Liver (tissue), 9 donors: ENCODE results near the gene LPP. TPM values are rescaled to one million over a fixed set of nuclear protein-coding genes. Genes with fewer than 3 reads are reported as not detected.
A peak's percentile ranks its signal among the peaks of the same experiment; 100 is the strongest.

Source experiments
- DNase-seq: peaks from one replicate; pipeline ENCODE4 v3.0.0-alpha.2; 2017; ENCODE audit warnings: low spot score
- H3K27ac ChIP-seq, 2 donors: one replicate each; pipeline ENCODE4 v1.7.0; 2013; ENCODE audit warnings: inconsistent platforms in 2 of 2, low read length in 2 of 2, control low read depth in 1 of 2, low read depth in 1 of 2, mild to moderate bottlenecking in 1 of 2
- H3K27me3 ChIP-seq, 4 donors: one replicate each; pipeline versions ENCODE4 v1.6.1 to v1.7.0; 2013; ENCODE audit warnings: low read length in 3 of 4, inconsistent platforms in 1 of 4, mild to moderate bottlenecking in 1 of 4, moderate library complexity in 1 of 4; ENCODE audit not compliant: control insufficient read depth in 4 of 4, insufficient read depth in 4 of 4
- H3K36me3 ChIP-seq, 4 donors: one replicate each; pipeline versions ENCODE4 v1.6.1 to v1.7.0; 2013; ENCODE audit warnings: low read length in 3 of 4, mild to moderate bottlenecking in 3 of 4, low read depth in 1 of 4, moderate library complexity in 1 of 4; ENCODE audit not compliant: control insufficient read depth in 4 of 4, insufficient read depth in 3 of 4
- H3K4me1 ChIP-seq, 4 donors: one replicate each; pipeline versions ENCODE4 v1.6.1 to v1.7.0; 2013; ENCODE audit warnings: low read length in 3 of 4, mild to moderate bottlenecking in 3 of 4, moderate library complexity in 1 of 4; ENCODE audit not compliant: control insufficient read depth in 4 of 4, insufficient read depth in 4 of 4
- H3K4me3 ChIP-seq, 3 donors: one replicate each; pipeline versions ENCODE4 v1.6.1 to v1.7.0; 2013; ENCODE audit warnings: low read length in 3 of 3, control low read depth in 1 of 3, low read depth in 1 of 3, mild to moderate bottlenecking in 1 of 3
- H3K9ac ChIP-seq, 2 donors: one replicate each; pipeline ENCODE4 v1.7.0; 2013; ENCODE audit warnings: low read length in 2 of 2, mild to moderate bottlenecking in 2 of 2, moderate library complexity in 2 of 2, control low read depth in 1 of 2, low read depth in 1 of 2
- H3K9me3 ChIP-seq, 4 donors: one replicate each; pipeline versions ENCODE4 v1.6.1 to v1.7.0; 2013; ENCODE audit warnings: low read length in 3 of 4; ENCODE audit not compliant: control insufficient read depth in 4 of 4
- EGR1 ChIP-seq, 2 donors: IDR thresholded peaks; 2 replicates each; pipeline ENCODE4 v1.6.1; 2016 to 2018; ENCODE audit warnings: antibody characterized with exemption in 2 of 2, low read depth in 2 of 2
- FOXA1 ChIP-seq: IDR thresholded peaks from 2 replicates; pipeline ENCODE4 v1.6.1; 2016; ENCODE audit warnings: antibody characterized with exemption
- FOXA2 ChIP-seq: IDR thresholded peaks from 2 replicates; pipeline ENCODE4 v1.6.1; 2016; ENCODE audit warnings: antibody characterized with exemption
- GABPA ChIP-seq, 2 donors: IDR thresholded peaks in 1 of 2; conservative IDR thresholded peaks in 1 of 2; 2 replicates each; pipeline ENCODE4 v1.6.1; 2016; ENCODE audit warnings: antibody characterized with exemption in 2 of 2, mild to moderate bottlenecking in 1 of 2, moderate library complexity in 1 of 2
- HNF4A ChIP-seq, 2 donors: conservative IDR thresholded peaks; 2 replicates each; pipeline ENCODE4 v1.6.1; 2016; ENCODE audit warnings: antibody characterized with exemption in 2 of 2, mild to moderate bottlenecking in 2 of 2
- HNF4G ChIP-seq: IDR thresholded peaks from 2 replicates; pipeline ENCODE4 v1.6.1; 2016; ENCODE audit warnings: antibody characterized with exemption
- JUND ChIP-seq, 2 donors: IDR thresholded peaks; 2 replicates each; pipeline ENCODE4 v1.6.1; 2016; ENCODE audit warnings: antibody characterized with exemption in 2 of 2
- NR2F2 ChIP-seq: IDR thresholded peaks from 2 replicates; pipeline ENCODE4 v1.6.1; 2016; ENCODE audit warnings: antibody characterized with exemption
- RAD21 ChIP-seq, 2 donors: IDR thresholded peaks; 2 replicates each; pipeline ENCODE4 v1.6.1; 2016; ENCODE audit warnings: antibody characterized with exemption in 2 of 2, mild to moderate bottlenecking in 2 of 2
- RXRA ChIP-seq, 2 donors: IDR thresholded peaks; 2 replicates each; pipeline ENCODE4 v1.6.1; 2017 to 2018; ENCODE audit warnings: antibody characterized with exemption in 2 of 2, mild to moderate bottlenecking in 1 of 2
- SP1 ChIP-seq: IDR thresholded peaks from 2 replicates; pipeline ENCODE4 v1.6.1; 2018; ENCODE audit warnings: antibody characterized with exemption, mild to moderate bottlenecking
- TAF1 ChIP-seq: conservative IDR thresholded peaks from 2 replicates; pipeline ENCODE4 v1.6.1; 2016; ENCODE audit warnings: antibody characterized with exemption, mild to moderate bottlenecking
- YY1 ChIP-seq: IDR thresholded peaks from 2 replicates; pipeline ENCODE4 v1.6.1; 2016; ENCODE audit warnings: antibody characterized with exemption, mild to moderate bottlenecking
- WGBS: extraction: QIAGEN DNeasy Blood & Tissue Kit; methylation state at CpG from one replicate; pipeline ENCODE4 v1.1.7; 2013; 5-methylcytosine and 5-hydroxymethylcytosine counted together
- polyA plus RNA-seq, 2 donors: library from polyadenylated mRNA; stranded (reverse) in 1 of 2; unstranded in 1 of 2; fragments of 200-250 nt in 1 of 2; fragments of >200 nt in 1 of 2; fragmentation: Nextera tagmentation in 1 of 2; extraction: Ambion mirVana in 1 of 2; gene quantifications; one replicate each; pipeline versions ENCODE4 v1.2.1 to v1.2.3, GENCODE V29; 2013 to 2015
- total RNA-seq, 2 donors: library from RNA; depleted of rRNA; stranded (reverse); fragments of >200 nt; gene quantifications; one replicate each; pipeline ENCODE4 v1.2.3, GENCODE V29; 2014
- TF ChIP-seq, protein P1 (sequence below): IDR thresholded peaks from 2 replicates; pipeline ENCODE4 v1.6.1; 2016; ENCODE audit warnings: antibody characterized with exemption
- TF ChIP-seq, protein P2 (sequence below): IDR thresholded peaks from 2 replicates; pipeline ENCODE4 v1.6.1; 2016; ENCODE audit warnings: antibody characterized with exemption
- TF ChIP-seq, protein P3 (sequence below): IDR thresholded peaks from 2 replicates; pipeline ENCODE4 v1.6.1; 2016; ENCODE audit warnings: antibody characterized with exemption
- TF ChIP-seq, protein P4 (sequence below): IDR thresholded peaks from 2 replicates; pipeline ENCODE4 v1.6.1; 2016; ENCODE audit warnings: antibody characterized with exemption, mild to moderate bottlenecking
- donor health status: healthy.
- donor health status: healthy.
- donor health status: healthy.
- donor health status: healthy.
- donor health status: healthy.

The LPP gene
- total and polyA plus RNA-seq, 4 donors: 3.3 to 53.7 (median 28.2) TPM

DNA sequence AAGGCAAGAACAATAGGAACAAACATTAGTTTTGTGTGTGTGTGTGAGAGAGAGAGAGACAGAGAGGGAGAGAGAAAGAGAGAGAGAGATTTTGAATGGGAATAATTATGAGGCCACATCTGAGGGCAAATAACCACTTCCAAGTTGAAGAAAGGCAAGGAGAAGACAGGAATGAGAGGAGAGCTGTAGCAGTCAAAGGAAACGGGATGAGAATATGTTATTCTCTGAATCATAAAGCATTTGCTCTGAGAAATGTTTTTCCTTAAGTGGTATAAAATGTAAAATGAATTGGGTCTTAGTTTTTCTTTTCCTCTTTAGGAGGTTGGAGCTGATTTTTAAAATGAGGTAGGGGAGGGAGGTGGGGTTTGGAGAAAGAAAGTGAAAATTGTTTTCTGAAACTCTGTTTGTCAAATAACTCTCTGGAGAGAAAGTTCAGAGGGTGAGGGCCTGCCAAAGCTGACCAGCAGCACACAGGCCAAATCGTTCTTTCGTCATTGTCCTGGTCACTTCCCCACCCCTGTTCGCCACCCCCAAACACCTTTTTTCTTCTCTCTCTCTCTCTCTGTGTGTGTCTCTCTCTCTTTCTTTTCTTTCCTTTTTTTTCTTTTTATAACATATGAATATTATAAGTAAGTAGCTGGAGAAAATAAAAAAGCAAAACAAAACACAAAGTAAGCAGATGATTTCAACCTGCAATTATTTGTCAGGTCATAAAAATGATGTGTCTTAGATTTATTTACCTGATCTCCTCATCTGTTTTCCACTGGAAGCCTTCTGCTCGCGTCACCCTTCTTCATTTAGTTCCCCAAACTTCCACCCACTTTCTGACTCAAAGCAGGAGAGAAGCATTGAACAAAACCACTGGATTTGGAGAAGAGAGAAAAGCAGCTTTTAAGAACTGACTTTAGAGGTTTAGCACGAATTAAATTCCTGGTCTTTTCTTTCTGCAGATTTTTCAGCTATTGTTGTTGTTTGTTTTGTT lies 110.6 kb downstream of the LPP start:
- no peak for DNase-seq
- Histone ChIP-seq H3K27me3 (no peaks in the 10 kb centered on the region), H3K4me1 (peaks cover 8 to 56% (median 35%) of the 10 kb centered on the region in 4 donors), H3K36me3 (no peaks in the 10 kb centered on the region), H3K27ac (peak overlapping the region; percentile 87 to 88), H3K9me3 (no peaks in the 10 kb centered on the region), H3K9ac (peak overlapping the region; percentile 47 to 70), H3K4me3 (no peak overlapping the region)
- WGBS: 32% methylated on average over 7 of the region's 7 CpGs
- TF ChIP-seq NR2F2 (peak; percentile 44), FOXA1 (no peak), RXRA (IDR thresholded peaks at IDR 0.05) (peak; percentile 69 to 80), SP1 (peak; percentile 64), JUND (IDR thresholded peaks at IDR 0.05) (peak; percentile 35 to 56), RAD21 (IDR thresholded peaks at IDR 0.05) (peak; percentile 43 to 54), HNF4G (no peak), HNF4A (conservative IDR thresholded peaks at IDR 0.05) (peak; percentile 61 to 65), YY1 (no peak)
- TF ChIP-seq, protein P1, sequence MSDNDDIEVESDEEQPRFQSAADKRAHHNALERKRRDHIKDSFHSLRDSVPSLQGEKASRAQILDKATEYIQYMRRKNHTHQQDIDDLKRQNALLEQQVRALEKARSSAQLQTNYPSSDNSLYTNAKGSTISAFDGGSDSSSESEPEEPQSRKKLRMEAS: peak; percentile 12
- TF ChIP-seq, protein P2, sequence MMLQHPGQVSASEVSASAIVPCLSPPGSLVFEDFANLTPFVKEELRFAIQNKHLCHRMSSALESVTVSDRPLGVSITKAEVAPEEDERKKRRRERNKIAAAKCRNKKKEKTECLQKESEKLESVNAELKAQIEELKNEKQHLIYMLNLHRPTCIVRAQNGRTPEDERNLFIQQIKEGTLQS: peak; percentile 79

DNA sequence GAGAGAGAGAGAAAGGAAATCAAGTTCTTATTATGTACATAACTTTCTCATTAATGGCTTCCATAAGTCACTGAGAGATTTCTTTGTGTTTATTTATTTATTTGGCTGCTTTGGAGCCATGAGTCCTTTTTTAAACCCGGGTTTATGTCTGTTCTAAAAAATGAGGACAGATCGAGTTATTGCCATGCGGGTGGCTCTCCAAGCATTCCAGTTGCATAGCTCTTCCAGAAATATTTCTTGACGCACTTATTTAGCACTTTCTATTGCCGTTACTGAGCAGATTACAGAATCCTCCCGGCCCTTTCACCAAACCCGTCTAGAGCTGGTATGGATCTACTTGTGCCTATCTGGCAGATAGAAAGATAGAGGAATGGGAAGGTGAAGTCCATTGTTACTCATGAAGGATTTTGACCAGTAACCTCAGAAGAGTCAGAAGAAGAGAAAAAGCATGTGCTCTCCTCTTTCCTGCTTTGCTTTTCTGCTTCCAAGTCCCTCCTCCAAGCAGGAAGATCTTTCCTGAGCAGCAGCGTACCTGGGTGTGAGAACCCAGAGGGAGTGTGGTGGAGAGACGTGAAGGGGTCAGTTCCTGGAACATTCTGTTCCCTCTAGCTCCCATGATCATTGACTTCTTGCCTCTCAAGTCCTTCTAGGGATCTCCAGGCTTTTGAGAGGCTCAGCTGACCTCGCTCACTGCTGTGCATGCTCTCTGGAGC lies 112.8 kb downstream of the LPP start:
- Histone ChIP-seq H3K27me3 (no peaks in the 10 kb centered on the region), H3K9ac (no peak overlapping the region), H3K4me1 (peaks cover 8 to 64% (median 45%) of the 10 kb centered on the region in 4 donors), H3K9me3 (no peaks in the 10 kb centered on the region), H3K4me3 (no peak overlapping the region), H3K27ac (peak overlapping the region; percentile 87 to 88), H3K36me3 (peaks cover 0 to 2% (median 0%) of the 10 kb centered on the region in 4 donors)
- TF ChIP-seq SP1: peak; percentile 41
- TF ChIP-seq NR2F2: peak; percentile 85
- TF ChIP-seq TAF1: no peak
- peak; percentile 48 to 63 for TF ChIP-seq RXRA (IDR thresholded peaks at IDR 0.05)
- WGBS: 83% methylated on average over 10 of the region's 10 CpGs
- no peak for DNase-seq

DNA sequence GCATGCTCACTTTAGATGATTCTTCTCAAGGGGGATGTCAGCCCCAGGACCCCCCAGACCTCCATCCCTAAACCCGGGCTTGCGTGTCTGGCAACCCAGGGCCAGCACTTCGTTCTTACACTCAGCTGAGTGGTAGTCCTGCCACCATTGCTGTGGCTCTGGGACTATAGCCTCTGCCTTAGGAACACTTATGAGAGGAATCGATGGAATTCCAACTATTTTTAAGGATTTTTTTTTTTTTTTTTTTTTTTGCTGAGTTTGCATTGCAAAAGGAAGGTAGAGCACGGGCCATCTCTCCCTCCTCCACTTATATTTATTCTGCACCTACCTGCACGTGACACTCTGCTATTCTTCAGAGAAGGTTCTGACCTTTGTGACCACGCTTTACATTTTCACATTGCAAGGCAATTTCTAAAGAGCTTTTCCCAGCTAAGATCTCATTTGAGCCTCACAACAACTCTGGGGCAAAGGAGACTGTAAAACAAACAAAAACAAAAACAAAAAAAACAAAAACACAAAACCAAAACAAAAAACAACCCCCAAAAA lies 113.9 kb downstream of the LPP start:
- 84% methylated on average over 7 of the region's 7 CpGs for WGBS
- H3K27ac ChIP-seq: peak overlapping the region in 1 of 2 donors; percentile 0
- TF ChIP-seq EGR1 (IDR thresholded peaks at IDR 0.05; ENCODE audit: low read depth in 2 of 2): no peak
- TF ChIP-seq RAD21 (IDR thresholded peaks at IDR 0.05): no peak
- no peak for TF ChIP-seq FOXA2
- no peak for TF ChIP-seq NR2F2
- TF ChIP-seq SP1: no peak
- TF ChIP-seq, protein P3, sequence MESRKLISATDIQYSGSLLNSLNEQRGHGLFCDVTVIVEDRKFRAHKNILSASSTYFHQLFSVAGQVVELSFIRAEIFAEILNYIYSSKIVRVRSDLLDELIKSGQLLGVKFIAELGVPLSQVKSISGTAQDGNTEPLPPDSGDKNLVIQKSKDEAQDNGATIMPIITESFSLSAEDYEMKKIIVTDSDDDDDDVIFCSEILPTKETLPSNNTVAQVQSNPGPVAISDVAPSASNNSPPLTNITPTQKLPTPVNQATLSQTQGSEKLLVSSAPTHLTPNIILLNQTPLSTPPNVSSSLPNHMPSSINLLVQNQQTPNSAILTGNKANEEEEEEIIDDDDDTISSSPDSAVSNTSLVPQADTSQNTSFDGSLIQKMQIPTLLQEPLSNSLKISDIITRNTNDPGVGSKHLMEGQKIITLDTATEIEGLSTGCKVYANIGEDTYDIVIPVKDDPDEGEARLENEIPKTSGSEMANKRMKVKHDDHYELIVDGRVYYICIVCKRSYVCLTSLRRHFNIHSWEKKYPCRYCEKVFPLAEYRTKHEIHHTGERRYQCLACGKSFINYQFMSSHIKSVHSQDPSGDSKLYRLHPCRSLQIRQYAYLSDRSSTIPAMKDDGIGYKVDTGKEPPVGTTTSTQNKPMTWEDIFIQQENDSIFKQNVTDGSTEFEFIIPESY: no peak
- TF ChIP-seq TAF1: no peak
- TF ChIP-seq, protein P4, sequence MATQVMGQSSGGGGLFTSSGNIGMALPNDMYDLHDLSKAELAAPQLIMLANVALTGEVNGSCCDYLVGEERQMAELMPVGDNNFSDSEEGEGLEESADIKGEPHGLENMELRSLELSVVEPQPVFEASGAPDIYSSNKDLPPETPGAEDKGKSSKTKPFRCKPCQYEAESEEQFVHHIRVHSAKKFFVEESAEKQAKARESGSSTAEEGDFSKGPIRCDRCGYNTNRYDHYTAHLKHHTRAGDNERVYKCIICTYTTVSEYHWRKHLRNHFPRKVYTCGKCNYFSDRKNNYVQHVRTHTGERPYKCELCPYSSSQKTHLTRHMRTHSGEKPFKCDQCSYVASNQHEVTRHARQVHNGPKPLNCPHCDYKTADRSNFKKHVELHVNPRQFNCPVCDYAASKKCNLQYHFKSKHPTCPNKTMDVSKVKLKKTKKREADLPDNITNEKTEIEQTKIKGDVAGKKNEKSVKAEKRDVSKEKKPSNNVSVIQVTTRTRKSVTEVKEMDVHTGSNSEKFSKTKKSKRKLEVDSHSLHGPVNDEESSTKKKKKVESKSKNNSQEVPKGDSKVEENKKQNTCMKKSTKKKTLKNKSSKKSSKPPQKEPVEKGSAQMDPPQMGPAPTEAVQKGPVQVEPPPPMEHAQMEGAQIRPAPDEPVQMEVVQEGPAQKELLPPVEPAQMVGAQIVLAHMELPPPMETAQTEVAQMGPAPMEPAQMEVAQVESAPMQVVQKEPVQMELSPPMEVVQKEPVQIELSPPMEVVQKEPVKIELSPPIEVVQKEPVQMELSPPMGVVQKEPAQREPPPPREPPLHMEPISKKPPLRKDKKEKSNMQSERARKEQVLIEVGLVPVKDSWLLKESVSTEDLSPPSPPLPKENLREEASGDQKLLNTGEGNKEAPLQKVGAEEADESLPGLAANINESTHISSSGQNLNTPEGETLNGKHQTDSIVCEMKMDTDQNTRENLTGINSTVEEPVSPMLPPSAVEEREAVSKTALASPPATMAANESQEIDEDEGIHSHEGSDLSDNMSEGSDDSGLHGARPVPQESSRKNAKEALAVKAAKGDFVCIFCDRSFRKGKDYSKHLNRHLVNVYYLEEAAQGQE: no peak
- TF ChIP-seq, protein P1: no peak
- TF ChIP-seq HNF4G: no peak
- no peak for TF ChIP-seq GABPA (IDR thresholded peaks at IDR 0.05 in 1 of 2, conservative IDR thresholded peaks at IDR 0.05 in 1 of 2)
- TF ChIP-seq, protein P2: no peak
- no peak for TF ChIP-seq JUND (IDR thresholded peaks at IDR 0.05)
- TF ChIP-seq YY1: no peak
- TF ChIP-seq FOXA1: no peak
- H3K27me3 ChIP-seq: no peaks in the 10 kb centered on the region
- H3K36me3 ChIP-seq: peaks cover 0 to 2% (median 0%) of the 10 kb centered on the region in 4 donors
- no peak overlapping the region for H3K9ac ChIP-seq
- H3K4me1 ChIP-seq: peaks cover 8 to 64% (median 45%) of the 10 kb centered on the region in 4 donors
- H3K4me3 ChIP-seq: no peak overlapping the region
- no peaks in the 10 kb centered on the region for H3K9me3 ChIP-seq
- DNase-seq: no peak
